EL (cell line): Measurements from ENCODE around the gene SOD1.
"Not testable (repeated sequence)": the region's sequence is repeated elsewhere in the genome, so short reads cannot be mapped to it uniquely, and the experiment has no call there.

ENCODE experiments used
- DNase-seq: peaks from one replicate; pipeline ENCODE4 v3.0.0-alpha.2; 2016

SOD1 gene

GRCh38 chr21:31656199-31657095, 3.0 kb upstream of the SOD1 start:
- peak; percentile 21 for DNase-seq

- DNase-seq, result no peak
Measured at GRCh38 chr21:31658053-31658452, 1.4 kb upstream of the SOD1 start.

GRCh38 chr21:31659286-31659535, 282 bp upstream of the SOD1 start:
- no peak for DNase-seq

GRCh38 chr21:31660259-31660565, 719 bp downstream of the SOD1 start:
- DNase-seq, result peak; percentile 46

GRCh38 chr21:31660591-31660990, 1.1 kb downstream of the SOD1 start:
- no peak for DNase-seq

GRCh38 chr21:31663584-31664249, 4.2 kb downstream of the SOD1 start:
- DNase-seq, result no peak

- peak; percentile 26 for DNase-seq
Measured at GRCh38 chr21:31665397-31665796, 5.9 kb downstream of the SOD1 start.

- DNase-seq, result not testable (repeated sequence)
Measured at GRCh38 chr21:31665869-31666268, 6.4 kb downstream of the SOD1 start.

GRCh38 chr21:31666445-31667010, 7.0 kb downstream of the SOD1 start:
- no peak for DNase-seq

GRCh38 chr21:31667132-31667531, 7.6 kb downstream of the SOD1 start:
- DNase-seq, result no peak

- DNase-seq, result no peak
Measured at GRCh38 chr21:31667639-31668038, 8.1 kb downstream of the SOD1 start.

- no peak for DNase-seq
Measured at GRCh38 chr21:31668651-31669491, 9.4 kb downstream of the SOD1 start.

- no peak for DNase-seq
Measured at GRCh38 chr21:31670070-31670469, 10.6 kb downstream of the SOD1 start.

- DNase-seq, result no peak
Measured at GRCh38 chr21:31671146-31671716, 11.7 kb downstream of the SOD1 start.

GRCh38 chr21:31671931-31672330, 12.4 kb downstream of the SOD1 start:
- DNase-seq, result no peak

GRCh38 chr21:31673321-31673912, 13.9 kb downstream of the SOD1 start:
- DNase-seq, result no peak

GRCh38 chr21:31675318-31675717, 15.8 kb downstream of the SOD1 start:
- no peak for DNase-seq

GRCh38 chr21:31675960-31676359, 16.5 kb downstream of the SOD1 start:
- no peak for DNase-seq

GRCh38 chr21:31677047-31677446, 17.6 kb downstream of the SOD1 start:
- DNase-seq, result no peak

- DNase-seq, result no peak
Measured at GRCh38 chr21:31678478-31678877, 19.0 kb downstream of the SOD1 start.

GRCh38 chr21:31682620-31683019, 23.1 kb downstream of the SOD1 start:
- DNase-seq, result peak; percentile 34

- DNase-seq, result no peak
Measured at GRCh38 chr21:31683029-31683428, 23.5 kb downstream of the SOD1 start.

- no peak for DNase-seq
Measured at GRCh38 chr21:31684918-31685317, 25.4 kb downstream of the SOD1 start.
